Brain pericyte (primary cell): ENCODE measurements around the gene UBAC2.

Source experiments
- DNase-seq: peaks from one replicate; pipeline ENCODE4 v3.0.0-alpha.2; 2012; ENCODE audit warnings: low read depth, low spot score

Gene UBAC2

DNA sequence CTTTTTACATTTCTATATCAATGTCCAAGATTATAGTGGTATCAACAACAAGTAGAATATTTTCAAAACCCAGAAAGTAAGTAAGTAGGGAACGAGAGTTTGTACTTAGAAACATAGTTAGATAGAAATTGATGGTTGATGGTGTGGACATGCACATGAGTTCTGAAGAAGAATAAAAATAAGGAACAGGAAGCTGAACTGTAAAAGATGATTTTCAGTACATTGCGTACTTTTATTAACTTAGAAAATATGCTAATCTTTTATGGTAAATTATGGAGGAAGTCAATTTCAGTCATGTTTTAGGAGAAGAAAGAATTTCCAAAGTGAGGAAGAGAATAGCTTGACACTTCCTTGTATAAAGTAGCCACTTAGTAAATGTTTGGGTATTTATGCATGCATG lies 69.9 kb downstream of the UBAC2 start:
- no peak for DNase-seq

DNA sequence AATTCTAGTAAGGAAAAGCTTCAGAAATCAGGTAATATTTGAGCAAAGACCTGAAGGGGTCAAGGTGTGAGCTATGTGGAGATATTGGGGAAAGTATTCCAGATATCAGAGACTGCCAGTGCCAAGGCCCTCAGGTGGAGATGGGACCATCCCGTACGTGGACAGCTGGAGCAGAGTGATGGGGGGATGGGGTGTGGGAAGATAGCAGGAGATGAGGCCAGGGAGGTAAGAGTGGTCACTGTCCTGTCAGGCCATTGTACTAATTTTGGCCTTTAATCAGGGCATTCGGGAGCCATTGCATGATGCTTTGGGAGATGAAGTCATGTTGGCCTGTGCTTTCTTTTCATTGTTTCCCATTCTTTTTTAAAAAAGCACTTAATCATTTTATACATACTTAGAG lies 70.6 kb downstream of the UBAC2 start:
- no peak for DNase-seq

DNA sequence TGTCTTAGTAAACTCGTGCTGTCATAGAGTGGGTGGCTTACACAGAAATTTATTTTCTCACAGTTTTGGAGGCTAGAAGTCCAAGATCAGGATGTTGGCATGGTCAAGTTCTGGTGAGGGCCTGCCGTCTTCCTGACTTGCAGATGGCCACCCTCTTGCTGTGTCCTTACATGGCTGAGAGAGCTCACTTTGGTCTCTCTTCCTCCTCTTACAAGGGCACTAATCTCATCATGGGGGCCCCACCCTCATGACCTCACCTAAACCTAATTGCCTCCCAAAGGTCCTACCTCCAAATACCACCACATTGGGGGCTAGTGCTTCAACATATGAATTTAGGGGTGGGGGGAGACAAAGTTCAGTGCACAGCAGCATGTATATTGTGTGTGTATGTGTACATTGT lies 71.8 kb downstream of the UBAC2 start:
- DNase-seq = no peak

DNA sequence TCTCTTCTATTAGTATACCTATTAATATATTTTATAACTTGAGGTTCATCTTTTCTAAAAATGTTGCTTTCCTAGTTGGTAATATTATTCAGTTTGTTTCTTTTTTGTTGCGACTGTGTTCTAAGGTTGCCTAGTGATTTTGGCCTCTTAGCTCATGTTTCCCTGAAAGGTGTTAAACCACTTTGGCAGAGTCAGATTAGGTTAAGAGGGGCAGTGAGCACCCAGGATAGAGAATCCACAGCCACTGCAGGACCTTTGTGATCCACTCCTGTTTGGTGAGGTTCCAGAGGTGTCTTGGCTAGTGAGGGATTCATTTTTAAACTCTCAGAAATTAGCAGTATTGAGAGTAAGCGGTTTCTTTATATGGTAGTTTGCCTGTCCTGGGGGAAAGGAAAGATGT lies 72.5 kb downstream of the UBAC2 start:
- DNase-seq = no peak

DNA sequence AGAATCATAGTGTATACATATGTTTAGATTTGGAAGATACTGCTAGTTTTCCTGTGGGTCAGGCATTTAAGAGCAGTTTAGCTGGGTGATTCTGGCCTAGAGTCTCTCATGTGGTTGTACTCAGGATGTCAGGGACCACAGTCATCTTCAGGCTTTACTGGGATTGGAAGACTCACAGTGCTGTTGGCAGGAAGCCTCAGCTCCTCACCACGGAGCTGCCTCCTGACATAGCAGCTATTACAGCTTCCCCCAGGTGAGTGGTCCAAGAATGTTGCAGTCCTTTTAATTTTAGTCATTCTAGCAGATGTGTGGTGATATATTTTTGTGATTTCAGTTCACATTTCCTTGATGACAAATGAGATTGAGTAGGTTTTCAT lies 74.4 kb downstream of the UBAC2 start:
- no peak for DNase-seq

DNA sequence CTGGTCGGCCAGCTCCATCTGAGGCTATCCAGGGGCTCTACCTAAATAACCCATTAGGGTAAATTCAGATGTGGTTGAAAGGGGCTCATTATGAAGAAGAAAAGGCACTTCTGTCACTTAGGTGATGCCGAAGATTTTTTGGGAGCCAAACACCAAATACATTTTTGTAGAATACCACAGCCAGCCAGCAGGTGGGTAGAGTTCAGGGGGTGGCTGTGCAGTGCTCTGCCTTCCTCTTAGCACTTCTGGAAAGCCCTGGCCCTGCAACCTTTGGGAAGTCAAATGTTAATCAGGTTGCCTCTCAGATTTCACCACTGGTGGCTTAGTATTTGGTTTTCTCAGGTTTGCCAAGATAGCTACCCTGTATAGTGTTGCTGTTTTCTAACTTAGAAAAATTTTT lies 76.1 kb downstream of the UBAC2 start:
- DNase-seq = no peak

DNA sequence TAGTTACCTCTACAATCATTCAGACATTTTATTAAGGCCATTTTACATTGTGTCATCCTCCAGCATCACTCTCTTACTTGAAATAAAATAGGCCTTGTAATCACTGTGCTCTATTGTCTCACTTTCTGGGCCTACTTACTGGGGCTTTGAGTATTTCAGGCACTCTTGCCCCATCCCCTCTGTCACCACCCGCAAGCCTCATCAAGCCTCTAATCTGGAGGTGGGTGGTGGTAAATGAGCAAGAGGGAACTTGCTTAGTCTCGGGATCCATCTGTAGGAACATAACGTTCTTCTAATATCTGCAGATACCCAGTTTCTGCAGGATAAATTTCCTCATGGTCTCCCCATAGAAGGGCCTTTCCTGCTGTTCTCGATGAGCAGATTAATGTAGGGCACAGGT lies 77.0 kb downstream of the UBAC2 start:
- DNase-seq = no peak

DNA sequence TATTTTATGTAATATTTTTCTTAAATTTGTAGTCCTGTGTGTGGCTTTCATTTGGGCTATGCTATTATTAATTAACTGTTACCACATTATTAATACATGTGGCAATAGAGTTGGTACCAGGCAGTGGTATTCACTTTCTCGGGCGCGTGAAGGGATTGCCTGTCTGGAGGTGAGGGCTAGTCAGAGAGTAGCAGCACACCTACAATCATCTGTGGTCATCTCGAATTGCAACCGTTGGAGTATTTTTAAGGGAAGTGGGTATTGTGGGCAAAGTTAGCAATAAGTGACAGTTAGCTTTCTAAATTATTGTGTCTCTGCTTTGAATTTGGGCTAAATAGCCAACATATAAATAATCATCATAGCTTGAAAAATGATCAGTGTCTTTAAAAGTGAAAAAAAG lies 77.5 kb downstream of the UBAC2 start:
- DNase-seq = no peak

DNA sequence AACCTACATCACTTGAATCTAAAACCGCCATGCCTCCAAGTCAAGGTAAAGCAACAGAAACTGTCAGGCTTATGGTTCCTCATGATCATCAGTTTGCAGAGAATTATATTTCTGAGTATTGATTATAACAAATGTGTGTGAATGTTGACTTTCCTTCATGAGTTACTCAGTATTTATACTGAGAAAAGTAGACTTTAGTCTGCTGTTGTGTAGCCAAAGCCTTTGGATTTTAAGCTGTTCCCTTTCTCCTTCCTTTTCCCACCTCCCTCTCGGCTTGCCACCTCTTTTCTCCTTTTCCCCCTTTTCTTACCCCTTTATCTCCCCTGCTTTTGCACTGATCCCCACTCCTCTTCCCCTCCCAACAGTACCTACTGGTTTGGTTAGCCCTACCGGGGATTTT lies 78.2 kb downstream of the UBAC2 start:
- DNase-seq = no peak

DNA sequence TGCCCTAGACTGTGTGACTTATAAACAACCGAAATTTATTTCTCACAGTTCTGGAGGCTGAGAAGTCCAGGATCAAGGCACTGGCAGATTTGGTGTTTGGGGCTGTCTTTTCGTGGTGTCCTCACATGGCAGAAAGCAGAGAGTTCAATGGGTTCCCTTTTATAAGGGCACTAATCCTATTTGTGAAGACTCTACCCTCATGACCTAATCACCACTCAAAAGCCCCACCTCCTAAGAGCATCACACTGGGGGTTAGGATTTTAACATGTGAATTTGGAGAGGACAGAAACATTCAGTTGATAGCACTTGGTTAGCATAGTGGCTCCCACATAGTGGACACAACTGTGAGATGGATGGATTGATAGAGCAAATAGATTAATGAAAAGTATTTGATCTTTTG lies 79.0 kb downstream of the UBAC2 start:
- DNase-seq = no peak

DNA sequence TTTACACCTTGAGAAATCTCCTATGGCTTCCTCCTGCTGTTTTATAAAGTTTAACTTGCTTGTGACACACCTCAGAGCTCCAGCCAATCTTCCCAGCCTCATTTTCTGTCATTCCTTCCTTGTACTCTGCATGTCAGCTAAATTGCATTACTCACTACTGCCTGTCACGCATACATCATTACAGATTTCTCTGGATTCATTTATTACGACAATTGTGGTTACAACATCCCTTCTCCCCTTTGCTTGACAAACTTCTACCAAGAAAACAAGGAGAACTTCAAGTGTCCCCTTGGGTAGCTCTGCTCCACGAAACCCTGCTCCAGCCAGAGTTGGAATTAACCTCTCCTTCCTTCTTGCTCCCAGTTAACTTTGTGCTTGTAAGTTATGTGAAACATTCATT lies 79.5 kb downstream of the UBAC2 start:
- no peak for DNase-seq

DNA sequence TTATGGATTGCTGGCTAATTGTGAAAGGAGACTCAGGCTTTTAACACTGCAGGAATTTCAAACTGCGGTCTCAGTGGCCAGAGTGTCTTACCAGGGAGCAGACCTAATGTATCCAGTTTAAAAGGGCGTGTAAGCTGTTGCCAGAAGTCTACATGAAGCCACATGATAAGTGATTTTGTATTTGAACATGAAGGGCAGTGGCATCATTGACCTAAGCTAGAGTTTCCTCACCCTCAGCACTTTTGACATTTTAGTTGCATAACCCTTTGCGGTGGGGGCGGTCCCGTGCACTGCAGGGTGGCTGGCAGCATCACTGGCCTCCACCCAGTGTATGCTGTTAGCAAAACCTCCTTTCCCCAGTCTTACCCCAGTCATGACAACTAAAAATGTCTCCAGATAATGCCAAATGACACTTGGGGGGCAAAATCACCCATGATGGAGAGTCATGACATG lies 81.2 kb downstream of the UBAC2 start:
- no peak for DNase-seq

DNA sequence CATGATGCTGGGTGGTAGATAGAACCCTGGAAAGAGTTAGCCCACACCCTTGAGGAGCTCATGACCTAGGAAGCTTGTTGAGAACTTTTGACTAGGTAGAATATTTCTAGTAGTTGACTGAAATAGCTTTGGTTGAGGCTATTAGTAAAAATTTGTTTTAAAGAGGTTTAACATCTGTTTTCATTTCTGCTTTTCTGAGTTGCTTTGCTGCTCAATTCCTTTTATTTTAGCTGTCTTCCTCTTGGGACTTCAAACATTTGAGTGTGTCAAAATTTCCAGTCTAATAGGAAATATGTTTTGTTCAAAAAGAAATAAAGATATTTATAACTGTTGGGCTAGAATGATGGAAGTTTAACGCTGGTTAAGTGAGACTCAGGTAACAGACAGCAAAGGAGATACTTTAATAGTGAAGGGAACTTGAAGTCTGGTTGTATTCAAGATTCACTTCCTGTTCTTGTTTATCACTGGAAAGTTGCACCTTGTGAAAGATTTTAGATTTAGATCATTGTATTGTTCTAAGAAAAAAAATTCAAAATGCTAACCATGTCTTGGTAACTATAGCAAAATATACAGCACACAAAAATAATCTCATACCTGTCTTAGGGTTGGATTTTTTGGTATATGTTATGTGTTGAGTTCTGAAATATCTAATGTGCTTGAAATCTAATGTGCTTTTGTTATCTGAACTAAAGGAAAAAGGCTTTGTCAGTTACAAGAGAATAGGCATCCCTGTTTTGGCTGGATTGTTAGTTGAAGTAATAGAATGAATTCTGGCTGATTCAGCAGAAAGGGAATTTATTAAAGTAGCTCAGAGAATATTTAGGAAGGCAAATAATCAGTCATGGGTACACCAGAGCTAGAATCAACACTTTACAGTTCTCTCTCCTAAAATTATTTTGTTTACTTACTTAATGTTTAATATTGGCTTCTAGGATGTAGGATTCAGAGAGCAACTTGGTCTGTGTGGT lies 81.9 kb downstream of the UBAC2 start:
- no peak for DNase-seq

DNA sequence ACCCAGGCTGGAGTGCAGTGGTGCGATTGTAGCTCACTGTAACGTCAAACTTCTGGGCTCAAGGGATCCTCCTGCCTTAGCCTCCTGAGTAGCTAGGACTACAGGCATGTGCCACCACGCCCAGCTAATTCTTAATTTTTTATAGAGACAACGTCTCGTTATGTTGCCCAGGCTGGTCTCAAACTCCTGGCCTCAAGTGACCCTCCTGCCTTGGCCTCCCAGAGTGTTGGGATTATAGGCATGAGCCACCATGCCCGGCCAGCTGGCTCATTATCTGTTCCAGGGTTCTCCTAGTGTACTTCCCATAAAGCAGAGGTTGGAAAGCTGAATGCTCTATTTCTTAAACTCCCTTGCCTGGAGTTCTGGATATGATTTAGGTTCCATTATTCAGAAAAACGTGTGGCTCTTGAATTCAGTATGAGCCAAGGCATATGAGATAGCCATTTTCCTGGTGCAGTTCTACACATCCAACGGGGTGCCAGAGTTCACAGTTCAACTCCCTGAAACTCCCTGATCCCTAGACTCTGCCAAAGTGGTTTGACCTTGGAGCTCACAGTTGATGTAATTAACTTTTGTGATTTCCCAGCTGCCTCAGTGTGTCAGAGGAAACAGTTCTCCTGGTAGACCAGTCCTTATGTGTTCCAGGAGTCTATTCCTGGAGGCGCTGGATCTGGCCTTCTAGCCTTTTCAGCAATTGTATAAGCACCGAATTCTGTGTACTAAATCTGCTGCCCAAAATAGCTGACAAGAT lies 85.0 kb downstream of the UBAC2 start:
- no peak for DNase-seq

DNA sequence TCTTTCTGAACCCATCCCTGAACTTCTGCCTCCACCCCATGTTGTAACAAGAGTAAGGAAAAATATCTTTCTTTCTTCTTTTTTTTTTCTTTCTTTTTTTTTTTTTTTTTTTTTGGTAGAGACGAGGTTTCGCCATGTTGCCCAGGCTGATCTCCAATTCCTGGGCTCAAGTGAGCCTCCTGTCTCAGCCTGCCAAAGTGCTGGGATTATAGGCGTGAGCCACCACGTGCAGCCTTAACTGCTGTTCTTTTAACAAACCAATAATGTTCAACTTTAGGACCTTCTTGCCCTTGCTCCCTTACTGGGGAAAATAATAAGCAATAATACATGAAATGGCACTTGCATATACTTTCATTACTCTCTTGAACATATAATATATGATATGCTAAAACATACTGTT lies 86.9 kb downstream of the UBAC2 start:
- DNase-seq = no peak

DNA sequence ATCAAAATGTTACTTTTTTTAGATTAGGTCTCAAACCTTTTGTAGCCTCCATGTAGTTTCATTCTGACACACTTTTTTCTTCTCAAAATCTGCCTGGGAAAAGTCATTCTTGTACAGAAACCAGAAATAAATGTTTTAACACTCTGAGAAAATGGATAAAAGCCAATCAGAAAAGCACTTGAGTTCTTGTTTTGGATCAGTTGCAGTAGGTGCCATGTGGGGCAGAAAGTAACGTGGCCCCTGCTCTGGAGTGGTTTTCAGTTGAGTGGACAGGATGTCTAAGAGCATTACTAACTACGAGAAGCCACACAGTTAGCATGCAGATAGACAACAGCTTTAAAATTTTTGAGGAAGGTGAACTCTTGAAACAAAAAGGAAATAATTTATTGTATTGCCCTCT lies 87.4 kb downstream of the UBAC2 start:
- DNase-seq = no peak

DNA sequence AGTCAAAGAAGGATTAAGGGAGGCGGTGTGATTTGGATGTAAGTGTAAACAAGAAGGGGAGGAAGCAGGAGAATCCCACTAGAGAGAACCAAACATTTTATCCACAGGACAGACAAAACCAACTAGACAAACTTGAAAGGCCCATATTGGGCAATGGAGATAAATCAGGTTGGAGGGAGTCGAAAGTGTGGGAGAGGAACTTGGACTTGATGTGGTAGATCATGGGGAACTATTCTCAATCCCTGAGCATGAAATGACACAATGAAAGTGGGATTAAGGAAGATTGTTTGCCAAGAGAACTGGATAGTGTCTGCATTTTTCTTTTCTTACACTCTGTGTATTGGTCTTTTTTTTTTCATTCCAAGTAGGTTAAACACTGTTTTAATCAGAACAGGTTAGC lies 88.6 kb downstream of the UBAC2 start:
- no peak for DNase-seq

DNA sequence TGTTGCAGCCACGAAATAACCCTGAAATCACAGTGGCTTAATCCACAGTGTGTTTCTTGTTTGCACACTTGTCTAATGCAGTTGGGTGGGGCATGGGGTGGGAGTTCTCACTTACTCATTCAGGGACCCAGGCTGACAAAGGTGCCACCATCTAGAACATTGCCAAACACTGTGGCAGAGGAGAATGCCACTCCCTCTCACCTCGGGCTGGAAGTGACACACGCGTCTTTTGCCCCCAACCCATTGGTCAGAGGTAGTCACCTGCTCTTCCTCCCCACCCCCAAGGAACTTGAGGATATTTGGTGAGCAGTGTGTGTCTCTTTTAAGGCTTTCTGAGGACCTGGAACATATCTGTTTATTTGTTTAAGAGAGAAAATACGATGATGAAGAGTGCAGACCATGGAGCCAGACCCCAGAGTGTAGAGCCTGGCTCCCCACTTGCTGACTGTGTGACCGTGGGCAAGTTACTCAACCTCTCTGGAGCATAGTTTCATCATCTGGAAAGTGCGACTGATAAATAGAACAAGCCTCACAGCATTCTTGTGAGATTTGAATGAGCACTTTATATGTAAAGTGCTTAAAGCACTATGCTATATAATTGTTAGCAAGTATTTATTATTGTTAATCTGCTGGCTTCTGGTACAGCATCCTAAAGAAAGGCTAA lies 89.2 kb downstream of the UBAC2 start:
- DNase-seq = no peak

DNA sequence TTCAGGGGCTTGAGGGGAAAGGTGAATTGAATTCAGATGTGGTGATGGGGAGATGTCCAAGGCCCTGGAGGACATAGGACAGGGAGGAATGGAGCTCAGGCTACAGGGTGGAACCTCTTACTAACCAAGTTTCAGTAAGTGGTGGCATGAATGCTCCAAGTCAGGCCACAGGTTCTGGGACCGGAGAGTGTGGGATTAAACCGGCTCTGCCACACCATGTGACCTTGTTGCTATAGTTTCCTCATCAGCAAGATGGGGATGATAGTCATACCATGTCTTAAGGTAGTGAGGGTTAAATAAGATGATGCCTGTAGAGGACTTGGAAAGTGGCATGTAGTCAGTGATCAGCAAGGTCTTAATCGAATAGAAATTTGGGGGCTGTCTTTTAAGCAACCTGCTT lies 90.2 kb downstream of the UBAC2 start:
- no peak for DNase-seq

DNA sequence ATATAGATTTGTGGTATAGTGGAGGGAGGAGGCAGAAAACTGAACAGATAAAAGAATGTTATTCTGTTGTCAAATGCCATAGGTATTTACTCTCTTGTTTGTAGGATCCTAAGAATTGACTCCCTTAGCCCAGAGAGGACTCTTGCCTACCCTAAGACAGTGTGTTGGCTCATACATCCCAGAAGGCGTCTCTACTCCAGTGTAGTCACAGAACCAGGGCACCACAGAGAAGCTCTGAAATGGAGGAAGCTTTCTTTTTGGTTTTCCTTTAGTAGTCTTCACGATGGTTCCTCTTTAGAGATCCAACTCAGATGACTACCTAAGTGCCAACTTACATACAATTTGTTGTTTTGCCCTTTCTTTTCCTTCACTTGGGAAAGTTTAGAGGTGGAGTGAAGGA lies 92.5 kb downstream of the UBAC2 start:
- DNase-seq = no peak

DNA sequence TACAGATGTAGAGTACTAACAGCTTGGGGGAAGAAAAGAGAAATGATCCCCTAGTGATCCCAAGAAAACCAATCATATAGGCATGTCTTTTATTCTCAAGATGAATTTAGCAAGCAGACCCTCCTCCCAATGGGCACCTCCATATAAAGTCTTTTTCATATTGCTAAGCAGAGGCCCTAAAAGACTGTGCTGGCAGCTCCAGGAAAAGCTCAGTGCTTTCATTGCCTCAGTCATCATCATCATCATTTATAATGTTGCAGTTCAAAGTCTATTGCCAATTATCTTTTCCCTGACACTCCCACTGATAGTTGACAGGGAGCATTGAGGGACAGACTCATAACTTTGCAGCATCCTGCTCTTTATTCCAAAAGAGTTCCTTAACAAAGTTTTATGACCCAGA lies 93.5 kb downstream of the UBAC2 start:
- no peak for DNase-seq

DNA sequence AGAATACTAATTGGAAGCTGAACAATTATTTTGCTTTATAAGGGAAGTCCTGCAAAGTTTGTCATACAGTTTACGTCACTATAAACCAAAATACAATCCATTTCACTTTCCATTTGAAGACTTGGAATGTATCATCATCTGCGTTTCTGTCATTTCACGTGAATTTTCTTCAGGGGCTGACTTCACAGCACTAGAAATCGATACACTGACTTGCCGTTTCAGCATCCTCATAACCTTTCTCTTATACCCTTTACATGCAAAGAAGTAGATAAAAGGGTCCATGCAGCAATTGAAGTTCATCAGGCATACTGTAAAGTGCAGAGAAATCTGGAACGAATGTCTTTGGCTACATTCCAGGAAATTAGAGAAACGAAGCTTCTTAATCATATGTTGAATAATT lies 94.3 kb downstream of the UBAC2 start:
- DNase-seq = no peak
